Keratinocyte (primary cell): Measurements from ENCODE around the gene B3GNT2. TPM values are rescaled to one million over a fixed set of nuclear protein-coding genes. Genes with fewer than 3 reads are reported as not detected.

Experiments
- DNase-seq: peaks from one replicate; pipeline ENCODE4 v3.0.0-alpha.2; 2011; ENCODE audit warnings: low read depth, missing footprints, low spot score
- FAIRE-seq: peaks from 2 replicates; lab custom pipeline; 2011; peaks lifted over from hg19 to GRCh38; lab: Jason Lieb, UNC
- H2AFZ ChIP-seq: 2 replicates; pipeline ENCODE4 v1.6.0; 2012; ENCODE audit warnings: low read length, control low read depth, inconsistent platforms; ENCODE audit not compliant: control insufficient read depth
- H3K27ac ChIP-seq: 2 replicates; pipeline ENCODE4 v1.5.1; 2011; ENCODE audit warnings: low read length; ENCODE audit not compliant: control insufficient read depth, insufficient read depth
- H3K27me3 ChIP-seq: 3 replicates; pipeline ENCODE4 v1.6.0; 2011; ENCODE audit warnings: low read length; ENCODE audit not compliant: control insufficient read depth, insufficient read depth; ENCODE audit errors: extremely low read depth
- H3K36me3 ChIP-seq, 2 experiments: 2 replicates in 1 of 2; 3 replicates in 1 of 2; pipeline ENCODE4 v1.5.1; 2011; ENCODE audit warnings: low read length in 2 of 2, mild to moderate bottlenecking in 1 of 2; ENCODE audit not compliant: control insufficient read depth in 2 of 2, insufficient read depth in 2 of 2; ENCODE audit errors: extremely low read depth in 1 of 2
- H3K4me1 ChIP-seq: 3 replicates; pipeline ENCODE4 v1.5.1; 2011; ENCODE audit warnings: low read length; ENCODE audit not compliant: control insufficient read depth, insufficient read depth; ENCODE audit errors: extremely low read depth
- H3K4me2 ChIP-seq: 3 replicates; pipeline ENCODE4 v1.6.0; 2011; ENCODE audit warnings: low read depth, low read length; ENCODE audit not compliant: control insufficient read depth, insufficient read depth; ENCODE audit errors: extremely low read depth
- H3K4me3 ChIP-seq, 3 experiments: fragments of 200-600 bp in 1 of 3; sonication (generic) in 1 of 3; 2 replicates in 2 of 3; 3 replicates in 1 of 3; pipeline ENCODE4 v1.5.1; 2011 to 2016; ENCODE audit warnings: low read length in 3 of 3, mild to moderate bottlenecking in 3 of 3, control low read depth in 2 of 3, inconsistent platforms in 1 of 3, low read depth in 1 of 3, mixed read lengths in 1 of 3, mixed run types in 1 of 3, moderate library complexity in 1 of 3; ENCODE audit not compliant: control insufficient read depth in 2 of 3, insufficient read depth in 2 of 3; ENCODE audit errors: extremely low read depth in 1 of 3
- H3K79me2 ChIP-seq: 2 replicates; pipeline ENCODE4 v1.6.0; 2012; ENCODE audit warnings: low read length; ENCODE audit not compliant: control insufficient read depth, insufficient read depth
- H3K9ac ChIP-seq: 3 replicates; pipeline ENCODE4 v1.6.0; 2011; ENCODE audit warnings: low read length; ENCODE audit not compliant: control insufficient read depth, insufficient read depth; ENCODE audit errors: extremely low read depth
- H3K9me1 ChIP-seq: 3 replicates; pipeline ENCODE4 v1.6.0; 2011; ENCODE audit warnings: low read length; ENCODE audit not compliant: control insufficient read depth, insufficient read depth; ENCODE audit errors: extremely low read depth
- H3K9me3 ChIP-seq: 2 replicates; pipeline ENCODE4 v1.5.1; 2012; ENCODE audit warnings: low read depth, low read length; ENCODE audit not compliant: control insufficient read depth
- H4K20me1 ChIP-seq: 3 replicates; pipeline ENCODE4 v1.6.0; 2011; ENCODE audit warnings: low read length; ENCODE audit not compliant: control insufficient read depth, insufficient read depth; ENCODE audit errors: extremely low read depth
- CTCF ChIP-seq, 3 experiments: IDR thresholded peaks in 1 of 3; conservative IDR thresholded peaks in 1 of 3; optimal IDR thresholded peaks in 1 of 3; 2 replicates in 2 of 3; 3 replicates in 1 of 3; pipeline versions ENCODE3 to v1.5.1; 2011; ENCODE audit warnings: low read length in 3 of 3, mild to moderate bottlenecking in 3 of 3, moderate library complexity in 2 of 3, control low read depth in 1 of 3, inconsistent platforms in 1 of 3; ENCODE audit not compliant: insufficient read depth in 2 of 3; ENCODE audit errors: extremely low read depth in 1 of 3
- EZH2 ChIP-seq: IDR thresholded peaks from one replicate; pipeline ENCODE4 v1.6.1; 2012; ENCODE audit warnings: inconsistent platforms, mild to moderate bottlenecking, low read length, moderate library complexity
- dilution Hi-C: fragments of 300-500 bp; cut with MboI; formaldehyde crosslinking; loops from one replicate; pipeline ENCODE4 v1.7.0; 2020; ENCODE audit warnings: low sequenced_read_pairs; ENCODE audit not compliant: extremely low pct_ligation_motif_present
- polyA plus RNA-seq, 5 experiments: library from polyadenylated mRNA; depleted of rRNA in 3 of 5; stranded (reverse) in 3 of 5; stranded (forward) in 1 of 5; unstranded in 1 of 5; fragments of >200 nt; gene quantifications; 1 replicate in 1 of 5; 2 replicates in 3 of 5; 3 replicates in 1 of 5; pipeline versions ENCODE4 v1.2.1 to v1.2.3, GENCODE V29; 2011 to 2012; ENCODE audit warnings: missing spikeins in 2 of 5, low read depth in 1 of 5, low replicate concordance in 1 of 5

B3GNT2 gene
- polyA plus RNA-seq, 1 donor (not counting 4 experiments of a cell fraction or from before 2014, with no cell fraction given) = 44.3 TPM

GRCh38 chr2:62236499-62236898, 40.6 kb downstream of the B3GNT2 start:
- FAIRE-seq (no peak), DNase-seq (no peak)
- Histone ChIP-seq H3K4me1 (no peaks in the 10 kb centered on the region), H3K9me1 (no peaks in the 10 kb centered on the region), H2AFZ (no peak overlapping the region), H3K79me2 (no peaks in the 10 kb centered on the region), H3K27ac (no peak overlapping the region), H3K9ac (no peak overlapping the region), H3K27me3 (no peaks in the 10 kb centered on the region), H3K9me3 (no peaks in the 10 kb centered on the region), H3K4me3 (no peak overlapping the region), H4K20me1 (no peaks in the 10 kb centered on the region), H3K4me2 (no peak overlapping the region), H3K36me3 (no peaks in the 10 kb centered on the region)
- dilution Hi-C loops = no loop called here
- TF ChIP-seq EZH2 (no peak), CTCF (optimal IDR thresholded peaks at IDR 0.05 in 1 of 3, IDR thresholded peaks at IDR 0.05 in 1 of 3, conservative IDR thresholded peaks at IDR 0.05 in 1 of 3; ENCODE audit: extremely low read depth in 1 of 3, insufficient read depth in 2 of 3, low read length in 3 of 3) (no peak)

- no peak for FAIRE-seq
- no peak overlapping the region for H3K9ac ChIP-seq
- dilution Hi-C loops = no loop called here
Observed at GRCh38 chr2:62238236-62238635, 42.3 kb downstream of the B3GNT2 start.

More at GRCh38 chr2:62238236-62238635, 42.3 kb downstream of the B3GNT2 start:
- no peak for DNase-seq
- no peaks in the 10 kb centered on the region for H3K27me3 ChIP-seq
- no peak overlapping the region for H3K27ac ChIP-seq
- H3K9me3 ChIP-seq = no peaks in the 10 kb centered on the region
- H4K20me1 ChIP-seq = no peaks in the 10 kb centered on the region
- no peaks in the 10 kb centered on the region for H3K36me3 ChIP-seq
- no peak overlapping the region for H3K4me2 ChIP-seq
- H3K4me1 ChIP-seq = no peaks in the 10 kb centered on the region
- no peaks in the 10 kb centered on the region for H3K79me2 ChIP-seq
- no peak overlapping the region for H2AFZ ChIP-seq
- no peaks in the 10 kb centered on the region for H3K9me1 ChIP-seq
- TF ChIP-seq CTCF (optimal IDR thresholded peaks at IDR 0.05 in 1 of 3, IDR thresholded peaks at IDR 0.05 in 1 of 3, conservative IDR thresholded peaks at IDR 0.05 in 1 of 3; ENCODE audit: extremely low read depth in 1 of 3, insufficient read depth in 2 of 3, low read length in 3 of 3) (no peak), EZH2 (no peak)
- H3K4me3 ChIP-seq = no peak overlapping the region
